A673 (cell line): ENCODE measurements around the gene ATF5. TPM values are rescaled to one million over a fixed set of nuclear protein-coding genes. Genes with fewer than 3 reads are reported as not detected.

Experiments used
- BruUV-seq: library from RNA; stranded (reverse); fragments of 400-500 nt; replicated peaks from 2 replicates; lab custom pipeline; 2021; lab: Mats Ljungman, UMichigan
- CTCF ChIA-PET: fragments of 300-600 bp; sonication (Branson Sonifier 250); formaldehyde crosslinking; loops from one replicate; lab custom pipeline; 2022; ENCODE audit warnings: antibody characterized with exemption; lab: Charles Lee
- POLR2A ChIA-PET: fragments of 300-600 bp; sonication (Branson Sonifier 250); formaldehyde crosslinking; loops from one replicate; lab custom pipeline; 2022; ENCODE audit warnings: antibody characterized with exemption; ENCODE audit not compliant: low non-redundant PET; lab: Charles Lee
- DNase-seq: peaks from one replicate; pipeline ENCODE4 v3.0.0-alpha.2; 2015; ENCODE audit warnings: low spot score
- H3K27ac ChIP-seq: fragments of 200-600 bp; sonication (generic); 2 replicates; pipeline ENCODE4 v1.5.1; 2016; ENCODE audit warnings: mixed run types, low read depth, mild to moderate bottlenecking, mixed read lengths, antibody characterized with exemption, low read length; ENCODE audit not compliant: poor library complexity, severe bottlenecking
- H3K27me3 ChIP-seq: fragments of 200-600 bp; sonication (generic); replicated peaks from 2 replicates; pipeline ENCODE4 v1.6.1; 2017; ENCODE audit warnings: mixed run types, low read depth, mild to moderate bottlenecking, mixed read lengths, antibody characterized with exemption, low read length; ENCODE audit not compliant: insufficient read depth, poor library complexity
- H3K36me3 ChIP-seq: fragments of 200-600 bp; sonication (generic); 2 replicates; pipeline ENCODE4 v1.6.1; 2016; ENCODE audit warnings: mixed run types, mild to moderate bottlenecking, mixed read lengths, antibody characterized with exemption, low read length; ENCODE audit not compliant: insufficient read depth, poor library complexity, severe bottlenecking
- H3K4me1 ChIP-seq: fragments of 200-600 bp; sonication (generic); 2 replicates; pipeline ENCODE4 v1.6.1; 2017; ENCODE audit warnings: mixed run types, mild to moderate bottlenecking, mixed read lengths, antibody characterized with exemption, low read length; ENCODE audit not compliant: insufficient read depth, poor library complexity, severe bottlenecking
- H3K4me3 ChIP-seq: fragments of 200-600 bp; sonication (generic); 2 replicates; pipeline ENCODE4 v1.5.1; 2016; ENCODE audit warnings: low read depth, mixed run types, mild to moderate bottlenecking, mixed read lengths, low read length; ENCODE audit not compliant: poor library complexity, severe bottlenecking
- H3K9me3 ChIP-seq: fragments of 200-600 bp; sonication (generic); 2 replicates; pipeline ENCODE4 v1.6.1; 2016; ENCODE audit warnings: mixed run types, low read depth, mild to moderate bottlenecking, mixed read lengths, antibody characterized with exemption, low read length; ENCODE audit not compliant: poor library complexity, severe bottlenecking
- EZH2 ChIP-seq: fragments of 200-600 bp; sonication (generic); IDR thresholded peaks from 2 replicates; pipeline ENCODE4 v1.6.1; 2017; ENCODE audit warnings: borderline replicate concordance, low read depth, mild to moderate bottlenecking, mixed read lengths, antibody characterized with exemption, low read length; ENCODE audit not compliant: poor library complexity, severe bottlenecking
- intact Hi-C: fragments of 100-400 bp; cut with micrococcal nuclease; formaldehyde crosslinking; loops from one replicate; pipeline ENCODE4 v1.10.0; 2022; ENCODE audit not compliant: unreplicated experiment
- total RNA-seq: library from RNA; stranded (reverse); gene quantifications from 2 replicates; pipeline ENCODE4 v1.2.3, GENCODE V29; 2021
- TF ChIP-seq, protein P1 (sequence below): fragments of 300-800, 200-600 bp; sonication (generic); conservative IDR thresholded peaks from 2 replicates; pipeline ENCODE4 v1.5.1; 2017; ENCODE audit warnings: low read depth, mild to moderate bottlenecking, antibody characterized with exemption, low read length, moderate library complexity, mixed read lengths

Gene ATF5
- total RNA-seq, 1 experiment from 2014 or later: 302 TPM

DNA sequence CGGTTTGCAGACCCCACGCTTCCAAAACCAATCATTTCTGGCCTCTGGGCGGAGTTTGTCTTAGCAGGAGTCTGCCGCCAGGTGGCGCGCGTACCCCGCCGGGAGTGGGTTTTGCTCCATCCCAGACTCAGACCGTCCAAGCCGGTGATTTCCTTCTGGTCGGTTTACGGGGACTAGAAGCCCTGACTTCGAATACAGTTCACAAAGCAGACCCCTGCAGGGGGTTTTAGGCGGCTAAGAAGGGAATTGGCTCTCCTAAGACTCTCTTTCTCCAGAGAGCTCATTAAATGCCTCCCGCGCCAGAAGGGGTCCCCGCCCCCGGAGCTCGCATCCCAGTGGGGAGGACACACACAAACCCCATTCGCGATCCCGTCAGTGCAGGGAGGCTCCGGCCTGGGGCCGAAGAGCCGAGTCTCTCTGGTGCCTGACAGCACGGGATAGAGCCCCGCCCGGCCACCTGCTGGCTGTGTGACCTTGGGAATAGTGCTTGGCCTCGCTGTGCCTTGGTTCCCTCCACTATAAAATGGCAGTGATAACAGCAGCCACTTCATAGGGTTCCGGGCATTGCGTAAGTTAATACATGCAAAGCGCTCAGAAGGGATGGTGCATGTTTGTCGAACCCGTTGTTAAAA lies 8.9 kb downstream of the ATF5 start:
- Histone ChIP-seq H3K4me1 (no peaks in the 10 kb centered on the region), H3K27me3 (no peaks in the 10 kb centered on the region), H3K27ac (no peak overlapping the region), H3K4me3 (peak overlapping the region; percentile 34), H3K9me3 (no peaks in the 10 kb centered on the region), H3K36me3 (peaks cover 10% of the 10 kb centered on the region)
- intact Hi-C loops: loop anchor here (1.0 kb wide), 1 partner anchor 45 kb away; no protein-coding TSS in a partner anchor
- CTCF ChIA-PET: interaction anchor here (0.7 to 1.1 kb wide), 3 partner anchors 39 to 47 kb away, joined by 3 to 4 read pairs (median 3); no protein-coding TSS in a partner anchor
- DNase-seq: peak; percentile 85
- POLR2A ChIA-PET: interaction anchor here (0.6 kb wide), 1 partner anchor 20 kb away, joined by 5 read pairs; no protein-coding TSS in a partner anchor
- TF ChIP-seq, protein P1, sequence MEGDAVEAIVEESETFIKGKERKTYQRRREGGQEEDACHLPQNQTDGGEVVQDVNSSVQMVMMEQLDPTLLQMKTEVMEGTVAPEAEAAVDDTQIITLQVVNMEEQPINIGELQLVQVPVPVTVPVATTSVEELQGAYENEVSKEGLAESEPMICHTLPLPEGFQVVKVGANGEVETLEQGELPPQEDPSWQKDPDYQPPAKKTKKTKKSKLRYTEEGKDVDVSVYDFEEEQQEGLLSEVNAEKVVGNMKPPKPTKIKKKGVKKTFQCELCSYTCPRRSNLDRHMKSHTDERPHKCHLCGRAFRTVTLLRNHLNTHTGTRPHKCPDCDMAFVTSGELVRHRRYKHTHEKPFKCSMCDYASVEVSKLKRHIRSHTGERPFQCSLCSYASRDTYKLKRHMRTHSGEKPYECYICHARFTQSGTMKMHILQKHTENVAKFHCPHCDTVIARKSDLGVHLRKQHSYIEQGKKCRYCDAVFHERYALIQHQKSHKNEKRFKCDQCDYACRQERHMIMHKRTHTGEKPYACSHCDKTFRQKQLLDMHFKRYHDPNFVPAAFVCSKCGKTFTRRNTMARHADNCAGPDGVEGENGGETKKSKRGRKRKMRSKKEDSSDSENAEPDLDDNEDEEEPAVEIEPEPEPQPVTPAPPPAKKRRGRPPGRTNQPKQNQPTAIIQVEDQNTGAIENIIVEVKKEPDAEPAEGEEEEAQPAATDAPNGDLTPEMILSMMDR: peak; percentile 96
- TF ChIP-seq EZH2: no peak
- BruUV-seq: no TSS peak

DNA sequence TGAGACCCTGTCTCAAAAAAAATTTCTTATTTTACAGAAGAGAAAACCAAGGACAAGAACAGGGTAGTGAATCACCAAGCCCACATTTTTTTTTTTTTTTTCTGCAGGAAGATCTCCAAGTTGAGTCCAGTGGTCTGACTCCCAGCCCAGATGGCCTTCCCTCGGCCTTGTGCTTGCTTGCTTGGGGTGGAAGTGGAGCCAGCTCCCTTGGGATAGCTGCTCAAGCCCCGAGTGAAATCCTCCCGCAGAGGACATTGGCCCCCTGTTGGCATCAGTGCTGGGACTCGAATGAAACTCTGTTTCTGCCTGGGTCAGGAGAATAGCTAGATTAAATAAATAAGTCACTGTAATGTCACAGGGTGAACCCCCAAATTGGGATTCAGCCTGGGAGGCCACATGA lies 9.7 kb downstream of the ATF5 start:
- Histone ChIP-seq H3K9me3 (no peaks in the 10 kb centered on the region), H3K27me3 (no peaks in the 10 kb centered on the region), H3K36me3 (peaks cover 2% of the 10 kb centered on the region), H3K4me3 (no peak overlapping the region), H3K4me1 (no peaks in the 10 kb centered on the region), H3K27ac (no peak overlapping the region)
- CTCF ChIA-PET: interaction anchor here (1.1 kb wide), 1 partner anchor 46 kb away, joined by 4 read pairs; no protein-coding TSS in a partner anchor
- POLR2A ChIA-PET: no interaction called here
- no peak for DNase-seq
- intact Hi-C loops: no loop called here
- BruUV-seq: no TSS peak
- TF ChIP-seq, protein P1: no peak
- no peak for TF ChIP-seq EZH2

DNA sequence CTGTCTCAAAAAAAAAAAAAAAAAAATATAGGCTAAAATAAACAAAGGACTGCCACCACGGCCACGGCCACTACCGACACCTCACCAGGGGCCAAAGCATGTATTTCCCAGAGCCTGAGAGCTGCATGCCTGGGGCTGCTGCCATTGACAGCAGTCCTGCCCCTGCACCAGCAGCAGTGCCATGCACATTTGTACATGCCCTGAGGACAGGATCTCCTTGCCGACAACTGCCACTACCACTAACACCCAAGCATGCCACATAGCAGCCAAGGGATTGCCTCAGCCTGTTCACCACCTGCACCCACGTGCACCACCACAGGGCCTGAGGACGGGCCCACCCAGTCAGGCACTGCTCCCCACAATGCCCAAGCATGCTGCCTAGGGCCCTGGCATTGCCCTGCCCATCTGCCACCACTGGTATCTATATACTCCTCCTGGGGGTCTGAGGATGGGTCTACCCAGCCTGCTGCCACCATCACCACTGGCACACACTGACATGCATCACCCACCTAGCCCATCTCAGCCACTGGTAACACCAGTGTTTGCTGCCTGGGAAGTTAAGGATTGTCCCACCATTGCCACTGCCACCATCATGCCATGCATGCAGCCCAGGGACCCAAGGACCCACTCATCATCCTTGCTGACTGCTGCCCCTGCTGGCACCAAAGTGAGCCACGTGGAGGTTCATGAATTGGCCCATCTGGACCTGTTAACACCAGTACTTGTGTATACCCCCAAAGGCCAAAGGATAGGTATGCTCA lies 10.9 kb downstream of the ATF5 start:
- no peaks in the 10 kb centered on the region for H3K27me3 ChIP-seq
- H3K4me3 ChIP-seq: no peak overlapping the region
- CTCF ChIA-PET: interaction anchor here (0.6 kb wide), 1 partner anchor 358 kb away, joined by 8 read pairs; no protein-coding TSS in a partner anchor
- intact Hi-C loops: no loop called here
- H3K36me3 ChIP-seq: no peaks in the 10 kb centered on the region
- TF ChIP-seq, protein P1: peak; percentile 35
- no peak for TF ChIP-seq EZH2
- no peaks in the 10 kb centered on the region for H3K4me1 ChIP-seq
- BruUV-seq: no TSS peak
- no peak for DNase-seq
- no peaks in the 10 kb centered on the region for H3K9me3 ChIP-seq
- H3K27ac ChIP-seq: no peak overlapping the region
- POLR2A ChIA-PET: no interaction called here
